HG02571 (cell line): ENCODE data around the gene CCDC60.

Experiments
- ATAC-seq: cut with Tn5 transposase; IDR thresholded peaks from one replicate; pipeline ENCODE4 v1.9.1; 2021; ENCODE audit warnings: mild to moderate bottlenecking, moderate library complexity; ENCODE audit not compliant: unreplicated experiment

The CCDC60 gene

DNA sequence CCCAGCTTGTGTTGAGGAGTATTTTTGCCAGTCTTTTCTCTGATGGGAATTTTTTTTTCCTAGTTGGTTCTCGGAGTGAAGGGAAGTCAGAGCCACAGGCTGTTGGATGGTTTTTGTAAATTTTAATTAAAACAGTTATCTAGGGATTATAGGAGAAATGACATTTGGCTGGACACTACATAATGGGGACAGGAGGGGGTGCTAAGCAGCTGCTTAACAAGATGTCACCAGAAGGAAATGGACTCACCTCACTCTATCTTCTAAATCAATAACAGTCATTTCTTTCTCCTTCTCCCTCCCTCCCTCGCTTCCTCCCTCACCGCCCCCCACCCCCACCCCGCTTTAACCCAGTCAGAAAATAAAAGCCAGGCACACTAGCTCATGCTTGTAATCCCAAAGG lies 165.7 kb downstream of the CCDC60 start:
- no peak for ATAC-seq

DNA sequence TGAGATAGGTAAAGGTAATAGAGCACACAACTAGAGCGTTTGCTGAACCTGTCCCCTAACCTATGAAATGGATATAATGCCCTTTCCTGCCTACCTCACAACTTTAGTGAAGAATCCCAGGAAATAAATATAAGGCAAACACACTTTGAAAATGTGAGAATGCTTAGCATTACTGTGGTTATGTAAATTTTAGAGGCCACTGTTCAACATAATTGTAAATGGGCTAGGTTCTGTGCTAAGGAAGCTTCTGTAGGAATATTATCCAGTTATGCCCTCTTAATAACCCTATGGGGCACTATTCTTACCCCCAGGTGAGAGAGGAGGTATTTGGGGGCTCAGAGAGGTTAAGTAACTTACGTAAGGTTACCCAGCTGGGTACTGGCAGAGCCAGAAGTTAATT lies 166.5 kb downstream of the CCDC60 start:
- ATAC-seq: no peak

DNA sequence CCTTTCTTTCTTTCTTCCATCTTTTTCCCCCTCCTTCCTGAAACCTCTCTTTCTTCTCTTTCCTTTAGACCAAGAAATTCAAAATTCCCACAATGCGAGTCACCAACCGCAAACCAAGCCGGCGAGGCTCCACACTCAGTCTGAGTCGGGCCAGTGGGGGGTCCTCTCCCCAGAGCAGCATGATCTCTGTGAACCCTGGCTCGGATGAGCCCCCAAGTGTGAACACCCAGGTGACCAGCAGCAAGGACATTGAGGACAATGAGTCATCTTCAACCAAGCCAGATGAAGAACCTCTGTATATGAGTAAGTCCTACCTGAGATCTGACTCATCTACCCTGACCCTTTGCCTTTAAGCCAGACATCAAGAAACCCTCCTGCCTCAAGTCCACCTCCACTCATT lies 170.5 kb downstream of the CCDC60 start:
- no peak for ATAC-seq

DNA sequence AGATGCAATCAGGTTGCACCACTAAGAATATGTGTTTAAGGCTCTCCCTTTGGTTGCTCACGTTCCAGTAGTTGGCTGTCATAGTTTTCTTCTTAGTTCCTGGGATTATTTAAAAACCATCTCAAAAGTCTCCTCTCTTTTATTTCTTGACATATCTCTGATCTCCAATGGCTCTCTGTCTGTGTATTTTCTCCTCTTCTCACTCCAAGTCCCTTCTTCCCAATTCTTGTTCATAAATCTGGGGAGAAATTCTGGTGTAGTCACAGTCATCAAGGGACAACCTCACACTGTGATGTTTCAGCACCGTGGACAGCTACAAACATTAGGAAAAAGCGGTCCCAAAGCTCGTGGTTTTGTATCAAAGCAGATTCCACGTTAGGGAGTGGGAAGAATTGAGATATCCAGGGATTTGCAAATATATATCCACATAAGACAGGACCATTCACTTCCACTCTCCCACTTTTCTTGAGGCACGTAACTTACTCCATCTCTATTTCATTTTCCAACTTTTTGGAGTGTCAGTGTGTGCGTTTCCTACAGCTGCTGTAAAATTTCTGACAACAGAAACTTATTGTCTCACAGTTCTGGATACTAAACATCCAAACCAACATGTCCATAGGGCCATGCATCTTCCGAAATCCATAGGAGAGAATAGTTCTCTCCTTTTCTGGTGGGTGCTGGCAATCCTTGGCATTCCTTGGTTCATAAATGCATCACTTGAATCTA lies 178.4 kb downstream of the CCDC60 start:
- ATAC-seq: no peak

DNA sequence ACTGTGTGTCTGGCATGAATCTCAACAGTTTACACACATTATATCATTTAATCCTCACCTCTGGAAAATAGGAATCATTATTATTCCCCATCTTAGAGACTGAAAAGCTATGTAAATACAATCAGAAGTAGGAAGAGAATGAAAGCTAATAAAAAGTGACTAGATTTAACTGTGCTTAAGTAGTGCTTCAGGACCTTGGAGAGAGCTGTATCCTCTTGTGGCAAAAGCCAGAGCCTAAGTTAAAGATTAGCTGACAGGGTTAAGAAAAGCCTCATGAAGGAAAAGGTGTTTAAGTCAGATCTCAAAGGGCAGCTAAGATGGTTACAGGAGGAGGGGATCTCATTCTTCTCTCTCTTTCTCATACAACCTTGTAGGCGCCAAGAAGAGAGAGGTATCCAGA lies 193.7 kb downstream of the CCDC60 start:
- ATAC-seq: no peak

DNA sequence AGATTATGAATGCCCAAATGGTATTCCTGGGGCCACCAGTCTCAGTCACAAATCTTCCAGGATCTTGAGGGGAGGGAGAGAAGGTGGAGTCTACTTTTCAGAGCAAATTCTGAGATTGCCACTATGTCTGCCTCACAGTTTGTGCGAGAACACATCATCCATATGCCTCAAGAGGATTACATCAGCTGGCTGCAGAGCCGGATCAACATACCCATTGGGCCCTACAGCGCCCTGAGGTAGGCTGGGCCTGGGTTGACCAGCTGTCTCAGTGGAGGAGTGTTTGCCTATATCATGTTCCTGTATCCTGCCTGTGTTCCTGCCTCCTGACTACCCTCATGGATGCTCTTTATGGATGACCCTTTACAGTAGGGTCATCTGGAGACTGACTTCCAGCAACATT lies 205.9 kb downstream of the CCDC60 start:
- no peak for ATAC-seq

DNA sequence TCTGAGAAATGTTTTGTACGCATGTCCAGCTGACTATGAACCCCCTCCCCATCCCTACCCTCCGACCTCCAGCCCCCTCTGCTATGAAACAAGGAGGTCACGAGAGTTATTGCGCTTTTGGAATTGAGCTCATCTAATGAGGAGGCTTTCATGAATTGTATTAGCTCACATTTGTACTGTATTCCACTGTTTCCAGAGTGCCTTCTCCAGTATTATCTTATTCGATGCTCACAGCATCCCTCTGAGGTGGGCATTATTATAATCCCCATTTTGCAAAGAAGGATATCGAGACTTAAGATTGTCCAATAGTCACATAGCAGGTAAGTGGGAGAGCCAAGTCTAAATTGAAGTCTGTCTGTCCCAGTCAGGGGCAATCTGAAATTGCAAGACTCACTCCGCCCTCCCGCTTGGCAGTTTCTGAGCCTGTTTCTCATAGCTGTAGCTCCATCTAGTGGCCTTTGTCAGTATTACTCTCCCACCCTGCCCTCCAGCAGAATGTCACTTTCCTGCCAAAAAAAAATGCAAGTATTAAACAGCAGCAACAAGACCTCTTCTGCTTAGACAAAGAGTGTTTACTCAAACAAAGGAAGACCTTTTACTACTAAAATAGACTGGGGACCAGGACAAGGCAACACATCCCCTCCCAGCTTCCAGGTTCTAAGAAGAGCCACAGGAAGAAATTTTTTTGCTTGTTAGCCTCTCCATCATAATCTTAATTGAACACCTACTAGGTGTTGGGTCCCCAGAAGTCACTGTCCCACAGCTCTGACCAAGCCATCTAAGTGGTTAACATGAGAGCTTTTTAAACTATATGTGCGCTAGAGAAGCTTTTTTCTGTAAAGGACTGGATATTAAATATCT lies 210.5 kb downstream of the CCDC60 start:
- ATAC-seq: no peak

DNA sequence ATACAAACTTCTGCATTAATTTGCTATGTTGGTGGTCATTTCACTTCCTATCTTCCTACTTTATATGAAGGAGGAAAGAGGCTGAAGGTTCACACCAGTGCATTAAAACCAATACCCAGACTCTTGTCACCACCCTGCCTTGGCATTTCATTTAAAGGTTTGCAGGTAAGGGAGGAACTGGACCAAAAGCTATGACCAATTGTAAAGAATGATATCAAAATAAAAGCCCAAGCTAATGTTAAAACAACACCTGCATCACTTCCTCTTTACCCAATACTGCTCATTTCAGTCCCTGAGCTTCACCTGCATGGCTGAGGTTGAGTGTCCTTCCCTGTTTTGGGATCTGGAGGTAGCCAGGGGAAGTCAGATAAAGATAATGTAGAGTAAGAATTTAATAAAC lies 211.8 kb downstream of the CCDC60 start:
- no peak for ATAC-seq

DNA sequence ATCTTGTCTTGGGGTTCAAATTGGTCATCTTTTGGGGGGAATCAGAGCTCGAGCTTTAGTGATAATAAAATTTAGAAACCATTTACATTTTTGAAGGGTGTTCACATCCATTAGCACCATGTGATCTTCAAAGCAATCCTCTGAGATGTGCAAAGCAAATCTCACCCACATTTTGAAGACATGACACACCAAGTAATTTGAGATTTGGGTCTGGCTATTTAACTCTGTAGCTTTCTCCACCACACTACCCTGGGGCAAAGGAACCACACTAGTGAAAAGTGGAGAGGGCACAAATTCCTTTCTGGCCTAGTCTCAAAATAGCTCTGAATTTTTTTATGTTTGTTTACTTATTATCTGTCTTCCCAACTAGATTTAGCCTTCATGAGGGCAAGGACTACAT lies 212.5 kb downstream of the CCDC60 start:
- ATAC-seq: no peak

DNA sequence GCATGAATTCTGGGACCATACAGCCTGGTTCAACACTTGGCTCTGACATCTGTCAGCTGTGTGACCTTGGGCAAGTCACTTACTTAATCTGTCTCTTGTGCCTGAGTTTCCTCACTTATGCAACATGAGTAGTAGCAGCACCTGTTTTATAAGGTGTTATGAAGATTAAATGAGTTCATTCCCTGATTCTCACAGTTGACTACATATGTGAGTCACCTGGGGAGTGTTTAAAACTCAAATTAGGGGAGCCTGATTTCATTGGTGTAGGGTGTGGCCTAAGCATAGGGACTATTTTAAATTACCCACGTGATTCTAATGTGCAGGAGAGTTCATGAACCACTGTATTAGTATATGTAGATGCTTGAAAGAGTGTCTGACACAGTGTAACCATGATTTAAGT lies 222.3 kb downstream of the CCDC60 start:
- ATAC-seq: no peak

DNA sequence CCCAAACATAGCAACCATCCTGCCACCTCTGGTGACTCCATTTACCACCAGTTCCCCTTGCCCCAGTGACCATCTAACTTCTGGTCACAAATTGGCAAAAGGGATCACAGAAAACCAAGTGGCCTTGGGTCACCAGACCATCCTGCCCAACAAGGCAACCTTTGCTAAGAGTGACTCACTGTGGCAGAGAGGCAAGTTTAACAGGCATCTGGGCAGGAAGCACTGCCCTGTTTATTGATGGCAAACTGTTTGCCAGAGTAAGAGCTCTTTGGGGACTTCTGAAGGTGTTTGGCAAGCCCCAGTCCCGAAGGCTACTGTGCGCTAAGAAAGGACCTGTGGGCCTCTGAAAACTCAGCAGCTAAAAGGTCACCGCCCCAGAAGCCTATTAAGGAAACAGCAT lies 230.9 kb downstream of the CCDC60 start:
- no peak for ATAC-seq

DNA sequence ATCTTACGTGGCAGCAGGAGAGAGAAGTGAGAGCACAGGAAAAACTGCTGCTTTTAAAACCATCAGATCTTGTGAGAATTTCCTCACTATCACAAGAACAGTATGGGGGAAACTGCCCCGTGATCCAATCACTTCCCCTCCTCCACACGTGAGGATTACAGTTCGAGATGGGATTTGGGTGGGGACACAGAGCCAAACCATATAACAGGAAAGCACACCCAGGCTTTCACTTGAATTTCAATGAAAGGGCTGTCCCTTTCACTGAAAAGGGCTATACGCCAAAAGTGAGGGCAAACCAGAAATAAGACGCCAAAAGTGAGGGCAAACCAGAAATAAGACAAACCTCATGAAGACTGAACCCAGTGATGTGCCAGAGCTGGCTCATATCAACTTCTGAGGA lies 236.2 kb downstream of the CCDC60 start:
- ATAC-seq: no peak

DNA sequence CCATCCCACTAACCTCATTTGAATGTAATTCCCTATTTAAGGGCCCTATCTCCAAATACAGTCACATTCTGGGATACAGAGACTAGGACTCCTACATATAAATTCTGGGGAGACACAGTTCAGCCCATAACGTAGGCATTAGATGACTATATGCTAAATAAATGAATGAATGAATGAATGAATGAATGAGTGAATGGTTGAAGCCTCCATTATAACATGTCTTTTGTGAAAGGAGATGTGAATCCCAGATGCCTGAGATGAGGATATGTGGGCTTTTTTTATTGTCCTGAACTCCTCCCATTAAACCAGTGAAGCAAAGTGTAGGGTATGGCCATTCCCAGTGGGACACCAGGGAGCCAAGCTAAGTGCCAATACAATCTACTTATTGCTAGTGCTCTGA lies 238.6 kb downstream of the CCDC60 start:
- no peak for ATAC-seq

DNA sequence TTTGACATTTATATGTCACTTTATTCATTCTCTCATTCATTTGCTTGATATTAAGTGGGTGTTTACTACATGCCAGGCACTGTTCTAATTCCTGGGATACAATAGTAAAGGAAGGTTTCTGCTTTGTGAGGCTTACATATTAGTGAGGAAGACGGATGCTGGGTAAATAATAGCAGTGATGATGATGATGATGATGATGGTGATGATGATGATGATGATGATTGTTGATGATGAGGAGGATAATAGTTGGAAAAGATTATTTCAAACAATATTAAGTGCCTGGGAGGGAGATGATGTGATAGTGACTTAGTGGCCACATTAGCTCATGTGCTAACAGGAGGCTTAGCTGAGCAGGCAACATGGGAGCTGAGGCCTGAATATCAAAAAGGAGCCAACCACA lies 239.7 kb downstream of the CCDC60 start:
- ATAC-seq: no peak

DNA sequence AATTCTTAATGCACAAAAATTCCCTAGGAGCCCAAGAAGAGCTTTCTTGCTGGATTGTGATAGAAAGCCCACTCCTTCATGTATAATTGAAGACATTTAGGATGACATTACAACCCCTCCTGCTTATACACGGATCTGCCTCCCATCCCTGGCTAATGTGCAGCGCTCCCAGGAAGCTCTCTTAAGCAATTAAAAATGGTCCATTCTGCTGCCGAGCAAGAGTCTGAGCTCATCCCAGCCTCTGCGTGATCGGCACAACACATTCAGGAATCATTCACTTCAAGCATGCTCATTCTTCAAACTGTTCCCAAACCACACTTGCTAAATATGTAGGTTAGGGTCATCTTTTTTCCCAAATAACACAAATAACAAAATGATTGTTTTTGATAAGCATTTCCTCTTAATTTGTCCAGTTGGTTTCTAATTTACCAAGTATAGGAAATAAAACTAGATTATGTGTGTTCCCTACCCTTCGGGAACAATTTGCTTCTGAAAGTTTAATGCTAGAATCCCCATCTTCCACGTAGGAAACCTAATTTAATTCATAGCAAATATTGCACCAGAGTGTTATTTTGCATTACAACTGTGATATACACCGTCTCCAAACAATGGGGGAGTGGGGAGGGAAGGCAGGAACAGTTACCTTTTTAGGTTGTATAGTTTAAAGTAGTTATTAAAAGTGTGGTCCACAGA lies 241.7 kb downstream of the CCDC60 start:
- no peak for ATAC-seq

DNA sequence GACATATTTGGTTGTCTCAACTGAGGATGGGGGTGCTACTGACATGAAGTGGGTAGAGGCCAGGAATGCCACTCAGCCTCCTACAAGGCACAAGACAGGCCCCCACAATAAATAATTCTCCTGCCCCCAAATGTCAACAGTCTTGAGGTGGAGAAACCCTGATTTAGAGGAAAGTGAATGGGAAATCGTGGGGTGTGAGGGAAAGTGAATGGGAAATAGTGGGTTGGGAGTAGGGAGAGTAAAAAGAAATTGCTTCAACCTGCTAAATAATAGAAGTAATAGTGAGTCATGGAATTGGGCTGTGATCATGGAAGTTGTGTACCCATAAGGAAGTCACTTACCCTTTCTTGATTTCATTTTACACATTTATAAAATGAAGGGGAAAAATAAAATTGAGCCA lies 242.4 kb downstream of the CCDC60 start:
- no peak for ATAC-seq

DNA sequence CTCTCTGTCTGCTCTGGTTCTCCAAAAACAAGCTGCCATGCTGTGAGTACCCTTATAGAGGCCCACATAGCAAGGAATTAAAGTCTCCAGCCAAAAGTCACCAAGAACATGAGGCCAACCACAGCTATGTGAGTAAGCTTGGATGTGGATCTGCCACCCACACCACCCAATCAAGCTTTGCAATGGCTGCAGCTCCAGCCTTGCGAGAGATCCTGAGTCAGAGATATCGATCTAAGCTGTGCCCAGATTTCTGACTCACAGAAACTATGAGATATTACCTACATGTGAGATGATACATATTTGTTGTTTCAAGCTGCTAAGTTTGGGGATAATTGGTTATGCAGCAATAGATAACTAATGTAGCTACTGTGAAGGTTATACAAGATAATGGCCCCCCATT lies 243.6 kb downstream of the CCDC60 start:
- no peak for ATAC-seq

DNA sequence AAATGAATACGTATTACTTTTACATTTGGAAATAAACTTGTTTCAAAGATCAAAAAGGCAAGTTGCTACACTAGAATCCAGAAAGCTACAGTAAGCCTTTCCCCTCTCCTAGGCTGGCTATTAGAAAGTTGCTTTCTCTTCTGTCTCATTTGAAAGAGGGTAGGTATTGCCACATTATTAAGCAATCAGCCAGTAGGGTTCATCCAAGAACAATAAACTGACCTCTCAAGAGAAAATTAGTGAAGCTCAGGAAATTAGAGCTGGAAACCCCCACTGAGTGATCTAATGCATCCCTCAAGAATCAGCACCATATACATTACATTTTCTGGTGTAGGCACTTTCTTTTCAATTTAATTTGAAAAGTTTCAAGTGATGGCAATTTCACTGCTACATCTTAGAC lies 254.6 kb downstream of the CCDC60 start:
- no peak for ATAC-seq

DNA sequence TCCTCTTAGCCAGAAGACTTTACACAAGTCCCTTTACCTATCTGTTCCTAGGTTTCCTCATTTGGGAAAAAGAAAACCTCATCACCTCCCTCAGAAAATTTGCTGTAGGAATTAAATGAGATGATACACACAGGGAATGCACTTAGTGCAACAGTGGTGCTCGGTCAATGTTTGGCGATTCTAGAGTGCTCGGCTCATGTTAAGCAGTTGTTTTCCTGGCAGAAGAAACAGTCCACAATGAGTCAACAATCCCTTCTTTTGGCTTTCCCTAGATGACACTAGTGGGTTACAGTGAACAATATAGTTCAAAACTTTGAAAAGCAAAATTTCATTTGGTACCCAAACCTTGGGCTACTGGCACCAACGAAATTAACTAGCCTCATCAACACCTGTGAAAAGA lies 255.1 kb downstream of the CCDC60 start:
- no peak for ATAC-seq
